Osteocyte (in vitro differentiated cells): ENCODE results near the gene CLPTM1L. TPM values are rescaled to one million over a fixed set of nuclear protein-coding genes. Genes with fewer than 3 reads are reported as not detected.
"Not testable (repeated sequence)": the region's sequence is repeated elsewhere in the genome, so short reads cannot be mapped to it uniquely, and the experiment has no call there.

ENCODE experiments used
- DNase-seq: peaks from one replicate; pipeline ENCODE4 v3.0.0; 2021; ENCODE audit warnings: mixed read lengths; ENCODE audit not compliant: unreplicated experiment; ENCODE audit errors: extremely low spot score
- H3K27ac Mint-ChIP-seq: one replicate; pipeline ENCODE4 v1.8.0; 2021; ENCODE audit warnings: mild to moderate bottlenecking, mixed read lengths; ENCODE audit not compliant: unreplicated experiment
- H3K27me3 Mint-ChIP-seq: one replicate; pipeline ENCODE4 v1.8.0; 2021; ENCODE audit warnings: mixed read lengths; ENCODE audit not compliant: unreplicated experiment
- H3K36me3 Mint-ChIP-seq: one replicate; pipeline ENCODE4 v1.8.0; 2021; ENCODE audit warnings: mixed read lengths; ENCODE audit not compliant: unreplicated experiment
- H3K4me1 Mint-ChIP-seq: one replicate; pipeline ENCODE4 v1.8.0; 2021; ENCODE audit warnings: mixed read lengths; ENCODE audit not compliant: unreplicated experiment
- H3K4me3 Mint-ChIP-seq: one replicate; pipeline ENCODE4 v1.8.0; 2021; ENCODE audit warnings: mild to moderate bottlenecking, moderate library complexity, mixed read lengths; ENCODE audit not compliant: unreplicated experiment
- H3K9me3 Mint-ChIP-seq: one replicate; pipeline ENCODE4 v1.8.0; 2021; ENCODE audit warnings: mixed read lengths; ENCODE audit not compliant: unreplicated experiment
- CTCF ChIP-seq: fragments of 200-600 bp; sonication (generic); IDR thresholded peaks from 2 replicates; pipeline ENCODE4 v1.5.0; 2021; ENCODE audit warnings: antibody characterized with exemption, mild to moderate bottlenecking, moderate library complexity
- total RNA-seq: library from RNA; stranded (reverse); gene quantifications from 2 replicates; pipeline ENCODE4 v1.2.1, GENCODE V29; 2021

CLPTM1L gene
- total RNA-seq, 1 donor from 2014 or later = 93.1 TPM

GRCh38 chr5:1292846-1293415, 52.0 kb downstream of the CLPTM1L start:
- H3K27ac Mint-ChIP-seq = no peak overlapping the region

GRCh38 chr5:1292139-1292538, 52.8 kb downstream of the CLPTM1L start:
- Mint-ChIP-seq H3K27me3 (peaks cover 32% of the 10 kb centered on the region), H3K4me1 (no peaks in the 10 kb centered on the region), H3K27ac (no peak overlapping the region), H3K36me3 (no peaks in the 10 kb centered on the region), H3K4me3 (no peak overlapping the region), H3K9me3 (peaks cover 9% of the 10 kb centered on the region)
- DNase-seq = peak; percentile 49
- no peak for TF ChIP-seq CTCF

More at GRCh38 chr5:1292846-1293415, 52.0 kb downstream of the CLPTM1L start:
- Mint-ChIP-seq H3K4me3 (no peak overlapping the region), H3K4me1 (no peaks in the 10 kb centered on the region), H3K36me3 (no peaks in the 10 kb centered on the region), H3K9me3 (peaks cover 8% of the 10 kb centered on the region), H3K27me3 (peaks cover 32% of the 10 kb centered on the region)
- TF ChIP-seq CTCF = no peak
- peak; percentile 81 for DNase-seq

GRCh38 chr5:1291611-1292080, 53.3 kb downstream of the CLPTM1L start:
- no peak overlapping the region for H3K27ac Mint-ChIP-seq
- H3K9me3 Mint-ChIP-seq = peaks cover 9% of the 10 kb centered on the region
- H3K27me3 Mint-ChIP-seq = peaks cover 32% of the 10 kb centered on the region
- no peaks in the 10 kb centered on the region for H3K4me1 Mint-ChIP-seq
- DNase-seq = peak; percentile 72
- TF ChIP-seq CTCF = no peak
- H3K36me3 Mint-ChIP-seq = no peaks in the 10 kb centered on the region
- H3K4me3 Mint-ChIP-seq = no peak overlapping the region

- not testable (repeated sequence) for H3K4me1 Mint-ChIP-seq, H3K27ac Mint-ChIP-seq, H3K9me3 Mint-ChIP-seq, H3K4me3 Mint-ChIP-seq, H3K36me3 Mint-ChIP-seq
- peak; percentile 69 for DNase-seq
- peaks cover 25% of the 10 kb centered on the region for H3K27me3 Mint-ChIP-seq
Observed at GRCh38 chr5:1290956-1291355, 53.9 kb downstream of the CLPTM1L start.

DNA sequence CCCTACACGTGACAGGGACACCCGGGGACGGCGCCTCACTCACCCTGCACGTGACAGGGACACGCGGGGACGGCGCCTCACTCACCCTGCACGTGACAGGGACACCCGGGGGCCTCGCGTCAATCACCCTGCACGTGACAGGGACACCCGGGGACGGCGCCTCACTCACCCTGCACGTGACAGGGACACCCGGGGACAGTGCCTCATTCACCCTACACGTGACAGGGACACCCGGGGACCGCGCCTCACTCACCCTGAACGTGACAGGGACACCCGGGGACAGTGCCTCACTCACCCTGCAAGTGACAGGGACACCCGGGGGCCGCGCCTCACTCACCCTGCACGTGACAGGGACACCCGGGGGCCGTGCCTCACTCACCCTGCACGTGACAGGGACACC, 55.3 kb downstream of the CLPTM1L start:
- peak; percentile 62 for DNase-seq
- H3K36me3 Mint-ChIP-seq, H3K27ac Mint-ChIP-seq, H3K4me3 Mint-ChIP-seq, H3K4me1 Mint-ChIP-seq, H3K9me3 Mint-ChIP-seq: not testable (repeated sequence)
- peaks cover 19% of the 10 kb centered on the region for H3K27me3 Mint-ChIP-seq

DNA sequence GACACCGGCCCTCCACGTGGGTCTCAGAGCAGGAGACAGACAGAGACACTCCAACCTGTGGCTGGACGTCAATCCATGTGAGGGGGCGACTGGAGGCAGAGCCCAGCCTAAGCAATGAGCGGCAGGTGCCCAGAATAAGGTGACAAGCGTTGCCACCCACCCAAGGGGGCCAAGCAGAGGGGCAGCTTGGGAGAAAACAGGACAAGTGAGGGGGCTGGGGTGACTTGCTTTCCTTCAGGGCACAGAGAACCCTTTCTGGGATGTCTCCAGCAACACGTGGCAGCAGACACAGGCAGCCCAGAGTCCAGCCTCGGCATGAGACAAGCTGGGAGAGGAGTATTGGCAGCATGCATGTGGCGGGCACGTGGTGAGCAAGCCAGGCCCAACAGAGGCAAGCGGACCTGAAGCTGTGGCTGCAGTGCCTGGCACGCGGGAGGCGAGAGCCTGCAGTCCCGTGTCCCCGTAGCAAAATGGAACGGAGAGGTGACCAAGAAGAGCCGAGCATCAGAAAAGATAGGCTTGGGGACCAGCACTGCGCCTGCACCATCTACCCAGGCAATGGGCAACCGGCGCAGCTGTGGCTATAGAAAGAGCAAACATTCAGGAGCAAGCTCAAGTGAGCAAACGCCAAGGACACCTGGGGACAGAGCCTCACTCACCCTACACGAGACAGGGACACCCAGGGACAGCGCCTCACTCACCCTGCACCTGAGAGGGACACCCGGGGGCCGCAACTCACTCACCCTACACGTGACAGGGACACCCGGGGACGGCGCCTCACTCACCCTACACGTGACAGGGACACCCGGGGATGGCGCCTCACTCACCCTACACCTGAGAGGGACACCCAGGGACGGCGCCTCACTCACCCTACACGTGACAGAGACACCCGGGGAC, 56.2 kb downstream of the CLPTM1L start:
- DNase-seq = peak; percentile 80

More for the DNA sequence above, 56.2 kb downstream of the CLPTM1L start:
- Mint-ChIP-seq H3K27ac (no peak overlapping the region), H3K36me3 (no peaks in the 10 kb centered on the region), H3K27me3 (peaks cover 18% of the 10 kb centered on the region), H3K9me3 (peaks cover 9% of the 10 kb centered on the region), H3K4me1 (no peaks in the 10 kb centered on the region), H3K4me3 (no peak overlapping the region)
- TF ChIP-seq CTCF = no peak
